SH-SY5Y (cell line): Measurements from ENCODE around the gene CD28.

ENCODE experiments used
- GATA2 ChIP-seq: IDR thresholded peaks from 2 replicates; pipeline ENCODE4 v1.6.1; 2011; ENCODE audit warnings: mild to moderate bottlenecking, low read depth, low read length
- GATA3 ChIP-seq: IDR thresholded peaks from 2 replicates; pipeline ENCODE4 v1.6.1; 2011; ENCODE audit warnings: low read depth, mild to moderate bottlenecking, low read length, moderate library complexity

CD28 gene

DNA sequence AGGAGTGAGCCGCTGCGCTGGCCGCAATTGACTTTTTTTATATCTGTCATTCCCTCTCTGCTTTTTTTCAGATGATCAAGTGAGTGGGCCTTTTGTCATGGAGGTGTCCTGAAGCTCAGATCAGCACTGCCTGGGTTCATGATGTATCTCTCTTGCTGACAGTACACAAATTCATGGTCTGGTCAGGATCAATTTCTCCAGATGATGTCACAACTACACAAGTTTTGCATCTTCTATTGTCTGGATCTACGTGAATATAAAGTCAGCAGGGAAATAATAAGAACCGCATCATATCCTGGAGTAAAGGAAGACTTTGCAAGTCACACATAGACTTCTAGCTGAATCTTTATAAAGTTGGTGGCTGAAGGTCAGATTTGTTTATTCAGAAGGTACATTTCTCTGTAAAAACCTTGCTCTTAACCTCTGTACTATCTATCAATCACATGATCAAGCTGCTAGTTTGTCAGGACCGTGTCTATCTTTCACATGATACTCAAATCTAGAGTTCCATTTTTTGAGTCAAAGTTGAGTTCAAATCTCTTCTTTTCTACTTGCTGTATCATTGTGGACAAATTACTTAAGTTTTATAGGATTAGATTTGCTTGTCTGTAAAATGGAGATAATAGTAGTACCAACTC lies 13.1 kb upstream of the CD28 start:
- no peak for TF ChIP-seq GATA3
- TF ChIP-seq GATA2: no peak

- TF ChIP-seq GATA2 (no peak), GATA3 (no peak)
These were observed 12.2 kb upstream of the CD28 start for GRCh38 chr2:203694191-203694590.

GRCh38 chr2:203697190-203697589 lies 9.2 kb upstream of the CD28 start:
- no peak for TF ChIP-seq GATA3
- no peak for TF ChIP-seq GATA2

- TF ChIP-seq GATA3 (no peak), GATA2 (no peak)
These were observed 2.0 kb upstream of the CD28 start for GRCh38 chr2:203704430-203704829.

- TF ChIP-seq GATA2: no peak
- no peak for TF ChIP-seq GATA3
These were observed 1.3 kb upstream of the CD28 start for GRCh38 chr2:203705178-203705577.

DNA sequence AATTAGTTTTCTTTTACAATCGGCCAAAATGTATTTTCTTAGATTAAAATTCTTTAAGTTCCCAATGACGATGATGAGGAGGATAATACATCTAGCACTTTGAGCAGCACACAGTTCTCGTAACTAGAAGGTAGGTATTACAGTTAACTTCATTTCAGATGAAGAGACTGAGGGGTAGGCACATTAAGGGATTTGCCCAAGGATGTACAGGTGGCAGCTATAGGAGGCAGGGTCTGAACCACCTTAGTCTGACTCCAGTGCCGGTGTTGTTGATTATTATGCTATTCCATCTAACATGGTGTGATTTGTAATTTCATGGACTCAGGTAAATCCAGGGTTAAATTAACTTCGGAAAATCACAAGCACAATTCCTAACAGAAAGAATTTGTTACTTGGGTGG lies 1.1 kb downstream of the CD28 start:
- TF ChIP-seq GATA3 (no peak), GATA2 (no peak)

DNA sequence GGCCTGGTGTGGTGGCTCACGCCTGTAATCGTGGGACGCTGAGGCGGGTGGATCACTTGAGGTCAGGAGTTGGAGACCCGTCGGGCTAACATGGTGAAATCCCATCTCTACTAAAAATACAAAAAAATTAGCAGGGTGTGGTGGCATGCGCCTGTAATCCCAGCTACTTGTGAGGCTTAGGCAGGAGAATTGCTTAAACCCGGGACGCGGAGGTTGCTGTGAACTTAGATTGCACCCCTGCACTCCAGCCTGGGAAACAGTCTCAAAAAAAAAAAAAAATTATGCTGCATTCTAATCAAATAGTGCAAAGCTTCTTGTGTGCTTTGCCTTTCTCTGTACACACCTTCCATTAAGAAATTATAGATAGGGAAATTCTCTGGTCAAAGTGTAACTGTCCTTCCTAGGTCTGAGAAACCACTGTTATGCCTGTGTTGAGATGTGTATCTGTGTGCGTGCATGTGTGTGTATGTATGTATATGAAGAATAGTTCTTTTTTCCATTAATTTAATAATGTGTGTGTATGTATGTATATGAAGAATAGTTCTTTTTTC lies 2.5 kb downstream of the CD28 start:
- TF ChIP-seq GATA2: no peak
- TF ChIP-seq GATA3: no peak

DNA sequence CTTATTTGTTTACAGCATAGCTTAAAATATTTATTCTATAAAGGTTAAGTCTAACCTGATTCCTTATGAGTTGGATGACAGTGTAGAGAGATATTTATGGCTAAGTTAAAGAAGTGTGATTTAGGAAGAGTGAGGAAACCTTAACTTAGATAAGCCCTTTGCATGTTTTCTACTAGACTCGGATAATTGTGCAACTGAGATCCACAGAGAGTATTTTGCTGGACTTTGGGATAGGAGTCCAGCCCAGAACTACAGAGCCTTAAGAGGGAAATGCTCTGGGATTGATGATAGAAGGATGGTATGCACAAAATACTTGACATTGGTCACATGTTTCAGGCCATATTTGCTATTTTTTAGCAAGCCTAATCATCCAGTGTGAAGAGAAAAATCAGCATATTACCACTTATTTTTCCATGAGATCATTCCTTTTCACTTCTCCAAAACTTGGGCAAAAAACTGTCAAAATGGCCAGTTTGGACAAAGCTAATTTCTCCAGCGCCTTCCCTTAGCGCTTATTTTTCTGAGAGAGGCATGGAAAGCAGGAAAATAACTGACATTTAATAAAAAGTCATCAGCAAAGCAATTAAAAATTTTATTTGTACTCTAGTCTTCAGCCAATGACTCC lies 3.1 kb downstream of the CD28 start:
- TF ChIP-seq GATA3: no peak
- TF ChIP-seq GATA2: no peak

GRCh38 chr2:203710226-203710625 lies 3.8 kb downstream of the CD28 start:
- TF ChIP-seq GATA2 (no peak), GATA3 (no peak)

- TF ChIP-seq GATA3 (no peak), GATA2 (no peak)
These were observed 4.5 kb downstream of the CD28 start for GRCh38 chr2:203710952-203711351.

DNA sequence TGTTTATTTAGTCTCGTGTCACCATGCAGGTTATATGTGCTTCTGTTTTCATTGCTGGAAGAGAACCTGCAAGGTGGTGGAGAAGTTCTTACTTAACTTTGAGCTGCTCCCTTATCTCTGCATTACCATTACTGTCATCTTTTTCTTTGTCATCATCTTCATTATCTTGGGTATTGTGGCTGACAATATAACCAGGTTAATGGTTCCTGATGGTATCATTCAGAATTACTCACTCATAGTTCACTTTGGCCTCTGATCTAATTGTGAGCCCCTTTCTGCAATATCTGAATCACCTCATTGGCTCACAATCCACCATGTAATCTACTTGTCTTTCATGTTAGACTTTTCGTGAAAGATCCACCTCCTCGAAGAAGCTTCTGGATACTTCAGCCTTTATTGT lies 5.0 kb downstream of the CD28 start:
- TF ChIP-seq GATA2: no peak
- no peak for TF ChIP-seq GATA3

- TF ChIP-seq GATA3: no peak
- TF ChIP-seq GATA2: no peak
These were observed 6.9 kb downstream of the CD28 start for GRCh38 chr2:203713381-203713780.

GRCh38 chr2:203714112-203714511 lies 7.7 kb downstream of the CD28 start:
- TF ChIP-seq GATA2: no peak
- no peak for TF ChIP-seq GATA3

GRCh38 chr2:203715744-203716143 lies 9.3 kb downstream of the CD28 start:
- no peak for TF ChIP-seq GATA3
- no peak for TF ChIP-seq GATA2

GRCh38 chr2:203718087-203718486 lies 11.6 kb downstream of the CD28 start:
- TF ChIP-seq GATA3: no peak
